Mucosa of descending colon (tissue), 3 donors: ENCODE measurements around the gene CCDC14. TPM values are rescaled to one million over a fixed set of nuclear protein-coding genes. Genes with fewer than 3 reads are reported as not detected.
"Not testable (repeated sequence)": the region's sequence is repeated elsewhere in the genome, so short reads cannot be mapped to it uniquely, and the experiment has no call there.

Experiments used
- ATAC-seq: fragments of 200-7000 bp; cut with Tn5 transposase; one replicate; pipeline ENCODE4 v1.9.1; 2020; ENCODE audit warnings: mild to moderate bottlenecking, moderate library complexity
- DNase-seq, 3 donors: peaks; one replicate each; pipeline ENCODE4 v3.0.0-alpha.2; 2020
- H3K36me3 ChIP-seq: fragments of 200-600 bp; one replicate; pipeline ENCODE4 v1.8.0; 2021; ENCODE audit warnings: low read depth, mild to moderate bottlenecking
- H3K4me1 ChIP-seq: fragments of 200-600 bp; one replicate; pipeline ENCODE4 v1.8.0; 2021; ENCODE audit warnings: low read depth, mild to moderate bottlenecking
- H3K4me3 ChIP-seq: fragments of 200-600 bp; one replicate; pipeline ENCODE4 v1.8.0; 2021; ENCODE audit warnings: mild to moderate bottlenecking
- H3K9me3 ChIP-seq: fragments of 200-600 bp; one replicate; pipeline ENCODE4 v1.8.0; 2021; ENCODE audit warnings: mild to moderate bottlenecking
- intact Hi-C, 2 donors: fragments of 100-400 bp; cut with DNase I in 1 of 2; cut with micrococcal nuclease in 1 of 2; formaldehyde crosslinking; loops; one replicate each; pipeline versions ENCODE4 v1.11.0 to v1.11.1; 2022; cut with DNase I, micrococcal nuclease
- long read RNA-seq, 2 donors: library from polyadenylated mRNA; unstranded; transcript quantifications; one replicate each; pipeline ENCODE4 v2.0.0, GENCODE V29; 2019 to 2021
- total RNA-seq, 3 donors: library from RNA; stranded (reverse); fragmentation: NEBNext Ultra II Directional in 2 of 3; extraction: Animal tissue kit (Norgen Biotek cat#: 25700) in 2 of 3; gene quantifications; one replicate each; pipeline versions ENCODE4 v1.2.1 to v1.2.4, GENCODE V29; 2021 to 2023
- TF ChIP-seq, protein P1 (sequence below): fragments of 200-600 bp; IDR thresholded peaks from one replicate; pipeline ENCODE4 v1.8.0; 2022; ENCODE audit warnings: antibody characterized with exemption, mild to moderate bottlenecking
- donor health status: DM: no; HTN: no; CAD: no; lungs with moderate emphysema.
- donor health status: DM: no; HTN: no; CAD: no.
- donor health status: DM: no; HTN: yes; CAD: no.

Gene CCDC14, protein sequence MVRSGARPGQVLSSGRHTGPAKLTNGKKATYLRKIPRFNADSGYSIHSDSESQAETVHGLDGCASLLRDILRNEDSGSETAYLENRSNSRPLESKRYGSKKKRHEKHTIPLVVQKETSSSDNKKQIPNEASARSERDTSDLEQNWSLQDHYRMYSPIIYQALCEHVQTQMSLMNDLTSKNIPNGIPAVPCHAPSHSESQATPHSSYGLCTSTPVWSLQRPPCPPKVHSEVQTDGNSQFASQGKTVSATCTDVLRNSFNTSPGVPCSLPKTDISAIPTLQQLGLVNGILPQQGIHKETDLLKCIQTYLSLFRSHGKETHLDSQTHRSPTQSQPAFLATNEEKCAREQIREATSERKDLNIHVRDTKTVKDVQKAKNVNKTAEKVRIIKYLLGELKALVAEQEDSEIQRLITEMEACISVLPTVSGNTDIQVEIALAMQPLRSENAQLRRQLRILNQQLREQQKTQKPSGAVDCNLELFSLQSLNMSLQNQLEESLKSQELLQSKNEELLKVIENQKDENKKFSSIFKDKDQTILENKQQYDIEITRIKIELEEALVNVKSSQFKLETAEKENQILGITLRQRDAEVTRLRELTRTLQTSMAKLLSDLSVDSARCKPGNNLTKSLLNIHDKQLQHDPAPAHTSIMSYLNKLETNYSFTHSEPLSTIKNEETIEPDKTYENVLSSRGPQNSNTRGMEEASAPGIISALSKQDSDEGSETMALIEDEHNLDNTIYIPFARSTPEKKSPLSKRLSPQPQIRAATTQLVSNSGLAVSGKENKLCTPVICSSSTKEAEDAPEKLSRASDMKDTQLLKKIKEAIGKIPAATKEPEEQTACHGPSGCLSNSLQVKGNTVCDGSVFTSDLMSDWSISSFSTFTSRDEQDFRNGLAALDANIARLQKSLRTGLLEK
- total RNA-seq, result 10 to 100 TPM; 60.5 to 93.8 (median 62.8) TPM
- long read RNA-seq, donor 1, partial matches to known transcripts, result 3 of 12 reads
- long read RNA-seq, donor 1, other reads (novel, unspliced or antisense), result 9 of 12 reads
- long read RNA-seq, donor 2, partial matches to known transcripts, result 3 of 12 reads
- long read RNA-seq, donor 2, other reads (novel, unspliced or antisense), result 8 of 12 reads

DNA sequence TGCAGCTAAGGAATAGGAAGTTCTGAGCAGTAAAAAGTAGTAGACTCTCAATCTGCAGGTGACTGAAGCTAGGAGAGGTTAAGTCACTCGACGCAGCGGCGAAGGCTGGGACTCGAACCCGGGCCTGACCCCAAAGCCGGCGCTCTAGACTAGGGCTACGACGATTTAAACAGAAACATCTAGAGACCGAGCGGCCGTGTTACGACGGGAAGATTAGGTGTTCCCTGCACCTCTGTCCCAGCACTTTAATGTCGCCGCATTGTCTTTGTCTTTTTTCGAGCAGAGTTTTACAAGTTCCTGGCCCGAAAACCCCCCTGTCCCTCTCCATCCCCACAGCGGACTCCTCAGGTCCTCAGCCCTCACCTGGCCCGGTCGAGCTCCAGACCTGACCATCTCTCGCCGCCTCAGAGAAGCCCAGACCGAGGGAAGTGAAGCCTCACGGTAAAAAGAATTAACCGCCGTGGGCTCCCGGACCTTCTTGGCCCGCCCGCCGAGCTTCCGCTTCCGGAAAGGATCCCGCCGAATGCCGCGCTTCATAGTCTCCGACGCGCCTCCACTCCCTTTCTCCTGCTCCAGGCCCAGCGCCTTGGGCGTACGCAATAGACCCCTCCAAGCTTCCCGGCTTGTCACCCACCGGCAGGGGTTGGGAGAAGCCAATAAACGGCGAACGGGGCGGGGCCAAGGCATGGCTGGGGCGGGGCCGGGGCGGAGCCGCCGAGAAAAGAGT lies at the start of gene CCDC14:
CCDC14 (minus strand) TSS at position 449 of the 727 bp plus-strand sequence; CDS start at position 393, 56 bp downstream.
- TF ChIP-seq, protein P1, sequence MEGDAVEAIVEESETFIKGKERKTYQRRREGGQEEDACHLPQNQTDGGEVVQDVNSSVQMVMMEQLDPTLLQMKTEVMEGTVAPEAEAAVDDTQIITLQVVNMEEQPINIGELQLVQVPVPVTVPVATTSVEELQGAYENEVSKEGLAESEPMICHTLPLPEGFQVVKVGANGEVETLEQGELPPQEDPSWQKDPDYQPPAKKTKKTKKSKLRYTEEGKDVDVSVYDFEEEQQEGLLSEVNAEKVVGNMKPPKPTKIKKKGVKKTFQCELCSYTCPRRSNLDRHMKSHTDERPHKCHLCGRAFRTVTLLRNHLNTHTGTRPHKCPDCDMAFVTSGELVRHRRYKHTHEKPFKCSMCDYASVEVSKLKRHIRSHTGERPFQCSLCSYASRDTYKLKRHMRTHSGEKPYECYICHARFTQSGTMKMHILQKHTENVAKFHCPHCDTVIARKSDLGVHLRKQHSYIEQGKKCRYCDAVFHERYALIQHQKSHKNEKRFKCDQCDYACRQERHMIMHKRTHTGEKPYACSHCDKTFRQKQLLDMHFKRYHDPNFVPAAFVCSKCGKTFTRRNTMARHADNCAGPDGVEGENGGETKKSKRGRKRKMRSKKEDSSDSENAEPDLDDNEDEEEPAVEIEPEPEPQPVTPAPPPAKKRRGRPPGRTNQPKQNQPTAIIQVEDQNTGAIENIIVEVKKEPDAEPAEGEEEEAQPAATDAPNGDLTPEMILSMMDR, result no peak
- ATAC-seq (peak; percentile 97), DNase-seq (peak; percentile 94 to 96 (median 95))
- intact Hi-C loops, result no loop called here
- peak within 1 kb of the TSS; percentile 42 for H3K4me3 ChIP-seq
- H3K36me3 ChIP-seq, result no peaks in the 10 kb centered on the region
- H3K9me3 ChIP-seq, result no peaks in the 10 kb centered on the region
- H3K4me1 ChIP-seq, result peaks cover 11% of the 10 kb centered on the region

DNA sequence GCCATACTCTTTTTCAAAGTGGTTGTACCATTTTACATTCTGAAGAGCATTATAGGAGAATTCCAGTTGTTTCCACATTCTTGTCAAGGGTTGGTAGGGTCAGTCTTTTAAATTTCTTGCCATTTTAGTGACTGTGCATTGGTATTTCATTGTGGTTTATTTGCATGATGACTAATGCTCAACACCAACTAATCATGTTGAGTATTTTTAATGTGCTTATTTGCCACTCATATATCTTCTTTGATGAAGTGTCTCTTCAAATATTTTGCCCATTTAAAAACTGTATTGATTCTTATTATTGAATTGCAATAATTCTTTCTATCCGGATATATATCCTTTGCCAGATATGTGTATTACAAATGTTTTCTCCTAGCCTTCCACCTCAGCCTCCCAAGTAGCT lies 47.3 kb upstream of the CCDC14 start:
- ATAC-seq, DNase-seq, H3K4me1 ChIP-seq, H3K36me3 ChIP-seq, intact Hi-C loops, H3K4me3 ChIP-seq, H3K9me3 ChIP-seq: not testable (repeated sequence)

DNA sequence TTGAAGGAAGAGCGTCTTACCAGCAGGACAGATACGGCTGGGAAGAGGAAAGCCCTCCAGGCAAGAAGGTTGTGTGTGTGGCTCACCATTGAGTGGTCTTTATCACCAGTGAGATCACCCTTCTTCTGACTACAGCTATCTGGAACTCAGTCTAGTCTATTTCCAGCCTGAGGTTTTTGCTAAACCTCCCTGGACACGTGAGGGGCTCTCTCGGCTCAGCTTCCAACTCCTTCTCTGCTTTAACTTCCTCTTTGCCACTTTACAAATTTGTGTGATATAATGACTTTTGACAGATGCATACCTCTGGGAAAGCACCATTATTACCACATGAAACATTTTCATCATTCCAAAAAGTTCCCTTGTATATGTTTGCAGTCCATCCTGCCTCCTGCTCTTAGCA lies 46.2 kb upstream of the CCDC14 start:
- Histone ChIP-seq H3K4me1 (no peaks in the 10 kb centered on the region), H3K36me3 (no peaks in the 10 kb centered on the region), H3K9me3 (no peaks in the 10 kb centered on the region), H3K4me3 (no peak overlapping the region)
- TF ChIP-seq, protein P1, result no peak
- no peak for ATAC-seq
- no peak for DNase-seq
- intact Hi-C loops, result no loop called here

DNA sequence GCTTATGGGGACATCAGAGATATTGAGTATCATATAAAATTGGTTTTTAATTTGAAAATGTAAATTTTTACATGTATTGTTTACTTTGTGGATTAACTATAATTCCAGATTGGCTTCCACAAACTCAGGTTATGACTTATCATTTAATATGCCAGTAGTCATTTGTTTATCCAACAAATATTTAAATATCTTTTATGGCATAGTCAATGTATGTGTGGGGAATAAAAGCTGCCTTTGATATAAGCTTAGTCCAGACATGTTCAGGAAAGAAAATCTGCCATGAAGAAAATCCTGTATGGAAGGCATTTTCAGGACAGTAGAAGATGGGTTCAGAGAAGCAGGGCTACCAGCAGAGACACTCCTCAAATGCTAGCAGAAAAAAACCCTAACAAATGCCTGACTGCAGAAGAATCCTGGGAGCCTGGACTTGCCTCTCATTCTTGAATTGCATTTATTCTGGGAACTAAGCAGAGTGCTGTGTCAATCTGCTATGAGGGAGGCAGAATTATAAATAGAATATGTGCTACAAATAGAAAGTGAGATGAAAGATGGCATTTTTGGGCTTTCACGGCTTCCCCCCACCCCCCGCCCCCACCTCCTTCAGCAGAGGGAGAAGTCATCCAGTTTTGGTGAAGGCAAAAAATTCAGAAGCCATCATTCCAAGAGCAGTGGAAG lies 41.5 kb upstream of the CCDC14 start:
- H3K4me3 ChIP-seq, DNase-seq, H3K4me1 ChIP-seq, H3K36me3 ChIP-seq, intact Hi-C loops, H3K9me3 ChIP-seq, ATAC-seq: not testable (repeated sequence)

DNA sequence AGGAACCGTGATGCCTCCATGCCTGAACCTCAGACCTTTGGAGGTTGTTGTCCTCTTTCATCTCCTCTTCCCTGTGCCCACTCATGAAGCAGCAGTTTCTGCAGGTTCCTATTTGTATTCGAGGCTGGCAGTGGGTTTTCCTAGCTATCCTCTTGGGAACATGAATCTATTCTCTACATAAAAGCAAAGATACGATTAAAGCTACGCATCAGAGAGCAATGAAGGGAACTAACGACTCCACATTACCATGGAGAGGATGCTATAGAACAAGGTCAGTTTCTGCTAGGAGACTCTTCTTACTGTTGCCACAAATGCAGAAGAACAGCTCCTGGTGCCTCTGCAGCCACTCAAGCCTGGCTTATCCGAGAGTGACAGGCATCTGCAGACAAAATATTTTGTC lies 40.3 kb upstream of the CCDC14 start:
- DNase-seq, H3K9me3 ChIP-seq, intact Hi-C loops, ATAC-seq, H3K36me3 ChIP-seq, H3K4me1 ChIP-seq, H3K4me3 ChIP-seq: not testable (repeated sequence)

DNA sequence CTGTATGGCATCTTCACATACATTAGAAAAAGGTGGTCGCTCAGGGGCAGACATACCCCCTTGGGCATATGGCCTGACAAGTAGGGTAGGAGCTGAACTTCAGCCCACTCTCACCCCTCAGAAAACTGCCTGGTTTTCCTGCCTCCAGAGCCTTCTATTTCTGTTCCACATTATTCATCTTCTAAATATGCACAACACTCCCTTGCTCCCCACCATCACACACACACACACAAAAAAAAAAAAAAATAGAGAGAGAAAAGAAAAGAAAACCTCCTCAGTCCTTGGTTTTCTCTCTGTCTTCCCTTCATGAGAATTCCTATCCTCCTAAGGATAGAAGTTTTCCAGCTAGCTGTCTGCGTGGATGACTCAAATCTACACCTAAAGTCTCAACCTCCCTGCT lies 36.5 kb upstream of the CCDC14 start:
- intact Hi-C loops, result no loop called here
- no peak overlapping the region for H3K4me3 ChIP-seq
- no peaks in the 10 kb centered on the region for H3K36me3 ChIP-seq
- no peak for ATAC-seq
- no peaks in the 10 kb centered on the region for H3K4me1 ChIP-seq
- TF ChIP-seq, protein P1, result no peak
- no peaks in the 10 kb centered on the region for H3K9me3 ChIP-seq
- DNase-seq, result no peak
